Suppressor macrophage treated with lipopolysaccharide for 1 hour (primary cell): Measurements from ENCODE around the gene TRMO.

Source experiments
- DNase-seq, 3 donors: peaks; one replicate each; pipeline ENCODE4 v3.0.0-alpha.2; 2020 to 2022

Gene TRMO

GRCh38 chr9:97903177-97903576 lies 19.1 kb downstream of the TRMO start:
- no peak for DNase-seq

DNA sequence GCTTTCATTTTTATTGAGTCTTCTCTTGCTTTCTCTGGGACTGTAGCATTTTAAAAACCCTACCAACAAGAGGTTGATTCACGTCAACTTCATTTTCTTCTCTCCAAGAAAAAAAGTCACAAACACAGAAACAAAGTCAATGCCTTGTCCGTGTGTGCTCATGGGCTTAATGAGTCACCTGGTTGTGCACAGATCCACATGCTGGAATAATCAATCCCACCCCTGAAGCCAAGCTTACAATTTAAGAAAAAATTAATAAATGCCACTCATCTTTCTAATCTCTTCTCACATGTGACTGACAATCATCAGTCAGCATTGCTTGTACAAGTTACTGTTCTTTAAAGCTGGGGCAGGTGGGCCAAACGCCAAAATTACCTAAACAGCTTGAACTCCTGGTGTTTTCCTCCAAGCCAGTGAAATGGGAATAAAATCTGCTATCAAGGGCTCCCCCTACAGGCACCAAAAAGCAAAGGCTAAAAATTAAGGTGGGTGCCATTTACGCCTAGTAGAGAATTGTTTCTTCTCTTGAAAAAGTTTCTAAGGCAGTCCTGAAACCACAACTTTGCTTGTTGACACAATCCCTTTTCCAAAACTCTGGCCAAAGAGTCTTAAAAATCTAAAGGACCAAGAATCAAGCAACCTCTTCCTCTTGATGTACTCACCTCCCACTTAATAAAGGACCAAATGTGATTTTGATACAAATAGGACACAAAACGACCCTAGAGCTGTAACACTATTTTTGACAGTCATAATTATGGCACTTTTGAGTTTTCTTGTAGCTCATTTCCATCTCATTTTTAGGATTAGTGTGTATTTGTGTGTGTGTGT lies 21.3 kb downstream of the TRMO start:
- peak; percentile 60 to 64 (median 60) for DNase-seq

GRCh38 chr9:97900103-97900737 lies 22.1 kb downstream of the TRMO start:
- DNase-seq: no peak

GRCh38 chr9:97895695-97896332 lies 26.5 kb downstream of the TRMO start:
- DNase-seq: peak; percentile 68 to 80 (median 70)

GRCh38 chr9:97895211-97895610 lies 27.1 kb downstream of the TRMO start:
- no peak for DNase-seq

GRCh38 chr9:97892421-97892820 lies 29.9 kb downstream of the TRMO start:
- peak; percentile 36 to 63 (median 51) for DNase-seq

- no peak for DNase-seq
Measured at GRCh38 chr9:97891736-97892135, 30.6 kb downstream of the TRMO start.

DNA sequence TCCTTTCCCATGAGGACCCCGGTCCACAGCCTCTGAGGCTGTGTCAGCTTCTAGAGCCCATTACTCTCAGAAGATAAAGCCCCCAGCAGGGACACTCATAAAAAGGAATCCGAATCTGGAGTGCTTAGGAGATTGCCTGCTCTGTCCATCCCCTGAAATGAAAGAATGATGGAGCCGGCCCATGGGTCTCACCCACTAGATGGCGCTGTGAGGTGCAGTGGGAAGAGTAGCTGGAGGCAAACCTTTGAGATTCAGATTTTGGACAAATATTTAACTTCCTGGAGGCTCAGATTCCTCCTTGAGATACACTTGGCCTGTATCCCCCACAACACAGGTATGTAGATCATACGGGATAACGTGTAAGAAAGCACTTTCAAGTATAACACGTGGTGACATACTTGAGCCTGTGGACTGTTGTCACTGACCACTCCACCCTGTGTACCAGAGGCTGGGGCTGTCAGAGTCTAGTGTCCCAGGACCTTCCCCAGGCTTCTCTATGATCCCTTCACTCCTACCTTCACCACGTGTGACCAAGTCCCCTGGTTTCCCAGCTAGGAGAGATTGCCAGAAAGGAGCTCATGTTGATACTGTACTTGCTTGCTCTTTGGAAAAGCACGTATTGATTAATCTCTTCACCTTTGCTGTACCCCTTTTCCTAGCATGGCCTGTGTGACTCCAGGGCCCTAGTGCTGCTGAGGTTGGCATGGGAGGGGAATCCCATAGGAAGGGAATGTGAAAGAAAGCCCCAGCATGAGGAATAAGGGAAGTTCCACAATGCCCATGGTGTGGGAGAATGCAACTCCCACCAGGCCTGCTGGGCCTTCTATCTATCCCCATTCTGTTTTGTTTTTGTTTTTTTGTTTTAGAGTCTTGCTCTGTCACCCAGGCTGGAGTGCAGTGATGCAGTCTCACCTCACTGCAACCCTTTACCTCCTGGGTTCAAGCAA lies 32.1 kb downstream of the TRMO start:
- DNase-seq: peak; percentile 70 to 86 (median 82)

GRCh38 chr9:97880336-97880735 lies 42.0 kb downstream of the TRMO start:
- DNase-seq: no peak

DNA sequence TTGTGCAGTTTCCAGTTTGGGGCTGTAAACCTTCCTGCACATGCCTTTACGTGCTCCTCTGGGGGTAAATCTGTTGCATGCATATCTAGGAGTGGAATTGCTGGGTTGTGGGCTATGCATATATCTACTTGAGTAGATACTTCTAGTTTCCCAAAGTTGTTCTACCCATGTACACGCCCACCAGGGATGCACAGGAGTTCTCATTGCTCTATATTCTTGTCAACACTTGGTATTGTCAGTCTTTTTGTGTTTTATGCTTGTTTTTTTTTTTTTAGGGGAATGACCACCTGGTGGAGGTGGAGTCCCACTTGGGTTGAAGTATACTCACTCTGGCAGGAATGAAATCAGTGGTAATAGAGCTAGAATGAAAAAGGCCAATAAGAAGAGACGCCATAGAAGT lies 46.2 kb downstream of the TRMO start:
- no peak for DNase-seq

DNA sequence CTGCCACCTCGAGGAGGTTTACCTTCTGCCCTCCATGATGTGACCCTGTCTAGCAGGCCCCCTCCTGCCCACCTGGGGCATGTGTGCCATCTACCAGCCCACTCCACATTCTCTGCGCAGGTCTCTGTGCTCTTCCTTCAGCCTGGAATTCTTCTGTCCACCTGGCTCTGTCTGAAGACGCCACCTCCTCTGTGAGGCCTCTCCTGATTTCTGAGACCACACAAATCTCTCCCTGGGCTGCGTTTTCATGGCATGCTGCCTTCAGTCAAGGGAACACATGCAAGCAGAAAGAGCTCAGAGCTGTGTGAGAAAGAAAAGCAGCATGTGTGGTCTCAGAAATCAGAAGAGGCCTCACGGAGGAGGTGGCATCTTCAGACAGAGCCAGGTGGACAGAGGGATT lies 47.2 kb downstream of the TRMO start:
- no peak for DNase-seq

DNA sequence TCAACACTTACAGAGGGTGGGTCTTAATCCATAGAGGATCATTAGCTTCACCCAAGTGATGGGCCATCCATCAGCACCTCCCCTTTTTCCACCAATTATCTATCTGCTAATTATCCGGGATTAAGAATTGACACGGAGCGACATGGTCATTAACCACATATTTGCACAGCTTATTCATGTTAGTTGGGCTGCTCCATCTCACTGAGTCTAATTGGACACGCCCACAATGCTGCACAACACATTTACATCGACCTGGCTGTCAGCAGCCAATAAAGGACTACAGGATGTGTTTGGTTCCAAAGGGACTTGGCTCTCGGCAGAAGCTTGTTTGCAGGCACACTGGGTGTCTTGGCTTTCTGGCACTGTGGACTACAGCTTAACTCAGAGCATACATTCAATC lies 47.7 kb downstream of the TRMO start:
- DNase-seq: no peak

DNA sequence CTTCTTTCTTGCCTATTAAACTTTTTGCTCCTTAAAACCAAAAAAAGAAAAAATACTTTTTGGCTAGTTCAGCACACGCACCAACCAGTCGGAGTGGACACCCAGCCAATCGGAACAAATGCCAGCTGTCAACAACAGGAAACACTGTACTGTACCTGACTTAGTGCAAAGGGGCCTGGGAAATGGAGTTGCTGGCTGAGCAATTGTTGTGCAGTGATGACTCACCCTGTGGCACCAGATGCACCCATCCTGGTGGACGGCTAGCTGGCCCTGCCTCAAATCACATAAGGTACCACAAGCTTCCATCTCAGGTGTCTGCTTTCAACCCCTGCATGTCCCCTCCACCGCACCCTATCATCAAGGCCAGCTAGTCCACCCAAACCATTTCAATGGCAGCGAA lies 48.4 kb downstream of the TRMO start:
- DNase-seq: no peak

- no peak for DNase-seq
Measured at GRCh38 chr9:97873425-97873824, 48.9 kb downstream of the TRMO start.

DNA sequence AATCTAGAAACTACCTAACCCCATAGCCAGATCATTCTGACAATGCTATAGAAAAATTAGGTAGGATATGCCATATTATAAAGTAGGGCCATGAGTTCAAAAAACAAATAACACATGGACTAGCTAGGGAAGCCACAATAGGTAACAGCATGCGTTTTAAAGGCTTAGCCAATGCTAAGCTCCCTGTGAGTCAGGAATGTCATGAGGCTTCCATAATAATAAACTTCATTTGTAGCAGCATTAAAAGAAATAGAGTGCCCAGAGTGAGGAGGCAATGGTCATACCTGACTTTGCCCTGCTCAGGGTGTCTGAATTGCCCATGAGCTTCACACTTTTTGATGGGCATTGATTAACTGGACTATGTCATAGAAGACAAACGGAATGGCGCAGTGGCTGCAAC lies 53.4 kb downstream of the TRMO start:
- no peak for DNase-seq

- DNase-seq: peak in 1 of 3 donors; percentile 40
Measured at GRCh38 chr9:97866848-97867247, 55.5 kb downstream of the TRMO start.

DNA sequence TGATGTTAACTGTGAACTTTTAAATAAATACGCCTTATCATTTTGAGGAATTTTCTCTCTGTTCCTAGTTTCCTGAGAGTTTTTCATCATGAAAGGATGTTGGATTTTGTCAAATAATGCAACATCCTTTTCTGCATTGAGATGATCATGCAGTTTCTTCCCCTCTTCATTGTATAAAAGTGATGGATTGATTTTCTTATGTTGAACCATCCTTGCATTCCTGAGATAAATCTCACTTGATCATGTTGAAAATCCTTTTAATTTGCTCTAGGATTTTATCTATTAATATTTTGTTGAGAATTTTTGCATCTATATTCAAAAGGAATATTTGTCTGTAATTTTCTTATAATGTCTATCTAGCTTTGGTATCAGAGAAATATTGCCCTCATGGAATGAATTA lies 56.0 kb downstream of the TRMO start:
- DNase-seq: no peak

GRCh38 chr9:97864396-97864795 lies 57.9 kb downstream of the TRMO start:
- no peak for DNase-seq

- no peak for DNase-seq
Measured at GRCh38 chr9:97863314-97863713, 59.0 kb downstream of the TRMO start.

DNA sequence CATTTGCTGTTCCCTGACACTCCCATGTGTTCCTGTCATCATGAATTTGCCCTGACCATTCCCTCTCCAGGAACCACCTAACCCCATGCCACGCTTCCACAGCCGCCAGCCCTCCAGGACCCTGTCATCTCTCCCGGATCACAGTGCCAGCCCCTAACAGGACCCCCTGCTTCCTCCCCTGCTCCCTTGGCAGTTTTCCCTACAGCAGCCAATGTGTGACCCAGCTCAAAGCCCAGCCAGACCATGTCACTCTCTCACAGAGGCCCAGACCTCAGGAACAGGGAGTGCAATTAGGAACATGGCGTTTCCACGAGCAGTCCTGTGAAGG lies 61.2 kb downstream of the TRMO start:
- no peak for DNase-seq

DNA sequence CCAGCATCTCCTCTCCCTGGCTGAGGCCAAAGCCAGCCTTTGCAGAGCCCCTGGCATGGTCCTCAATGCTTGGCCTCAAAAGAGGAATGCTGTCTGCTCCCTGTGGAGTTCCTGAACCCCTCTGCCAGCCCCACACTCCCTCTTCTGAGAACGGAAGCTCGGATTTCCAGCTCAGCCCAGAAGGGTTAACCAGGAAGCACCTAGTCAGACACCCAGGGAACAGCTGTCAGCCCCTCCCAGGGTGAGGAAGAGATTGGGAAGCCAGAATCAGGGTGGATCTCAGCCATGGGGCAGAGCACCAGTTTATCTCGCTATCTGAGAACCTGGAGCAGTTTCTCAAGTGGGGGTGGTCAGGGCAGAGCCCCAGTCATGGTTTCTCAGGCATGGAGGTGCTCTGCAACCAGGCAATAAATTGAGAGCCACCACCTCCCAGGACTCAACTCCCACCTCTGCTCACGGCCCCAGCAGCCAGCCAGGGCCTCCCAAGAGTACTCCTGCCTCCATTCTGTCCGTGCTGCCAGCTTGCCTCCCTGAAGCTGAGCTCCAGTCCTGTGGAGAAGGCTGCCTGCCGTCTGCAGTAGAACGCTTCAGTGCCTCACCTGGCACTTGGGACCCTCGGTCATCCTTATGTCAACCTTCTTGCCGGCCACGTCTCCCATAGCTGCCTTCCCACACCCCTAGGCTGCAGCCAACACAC lies 61.7 kb downstream of the TRMO start:
- no peak for DNase-seq

DNA sequence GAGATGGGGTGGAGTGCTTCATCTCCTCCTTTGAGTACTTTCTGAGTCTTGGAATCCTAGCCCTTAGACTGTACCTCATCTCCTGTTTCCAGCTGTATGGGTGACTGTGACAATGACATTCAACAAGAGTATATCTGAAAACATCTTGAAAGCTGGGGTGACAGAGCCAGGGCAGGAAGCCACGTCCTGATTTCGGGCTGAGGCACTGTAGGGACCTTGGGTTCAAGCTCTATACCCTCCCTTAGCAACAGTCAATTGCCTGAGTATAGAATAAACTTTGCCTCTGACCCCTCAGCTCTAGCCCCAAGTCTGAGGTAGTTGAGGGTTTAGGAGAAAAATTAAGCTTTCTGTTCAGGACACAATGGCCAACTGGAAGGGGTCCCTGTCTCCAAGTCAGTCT lies 63.0 kb downstream of the TRMO start:
- no peak for DNase-seq
